Effector memory CD4-positive, alpha-beta T cell (primary cell): ENCODE data around the gene SENP6.
"Not testable (repeated sequence)": the region's sequence is repeated elsewhere in the genome, so short reads cannot be mapped to it uniquely, and the experiment has no call there.

Source experiments
- DNase-seq, 3 donors: peaks; one replicate each; pipeline ENCODE4 v3.0.0-alpha.2; 2020
- H3K27ac ChIP-seq: 2 replicates; pipeline ENCODE4 v1.7.0; 2013; ENCODE audit warnings: mild to moderate bottlenecking, low read length, moderate library complexity; ENCODE audit not compliant: insufficient read depth, poor library complexity, severe bottlenecking
- H3K27me3 ChIP-seq: replicated peaks from 2 replicates; pipeline ENCODE4 v1.7.0; 2013; ENCODE audit warnings: mild to moderate bottlenecking, low read length; ENCODE audit not compliant: insufficient read depth, control insufficient read depth, poor library complexity, severe bottlenecking
- H3K36me3 ChIP-seq: 2 replicates; pipeline ENCODE4 v1.7.0; 2013; ENCODE audit warnings: mild to moderate bottlenecking, low read length, moderate library complexity; ENCODE audit not compliant: control insufficient read depth, insufficient read depth
- H3K4me1 ChIP-seq: 2 replicates; pipeline ENCODE4 v1.7.0; 2013; ENCODE audit warnings: low read length, mild to moderate bottlenecking; ENCODE audit not compliant: control insufficient read depth, insufficient read depth, poor library complexity, severe bottlenecking
- H3K4me3 ChIP-seq: 2 replicates; pipeline ENCODE4 v1.7.0; 2013; ENCODE audit warnings: low read length, low read depth, mild to moderate bottlenecking; ENCODE audit not compliant: insufficient read depth, poor library complexity, severe bottlenecking
- H3K9me3 ChIP-seq: 2 replicates; pipeline ENCODE4 v1.7.0; 2013; ENCODE audit warnings: mild to moderate bottlenecking, low read length, moderate library complexity; ENCODE audit not compliant: control insufficient read depth

SENP6 gene

DNA sequence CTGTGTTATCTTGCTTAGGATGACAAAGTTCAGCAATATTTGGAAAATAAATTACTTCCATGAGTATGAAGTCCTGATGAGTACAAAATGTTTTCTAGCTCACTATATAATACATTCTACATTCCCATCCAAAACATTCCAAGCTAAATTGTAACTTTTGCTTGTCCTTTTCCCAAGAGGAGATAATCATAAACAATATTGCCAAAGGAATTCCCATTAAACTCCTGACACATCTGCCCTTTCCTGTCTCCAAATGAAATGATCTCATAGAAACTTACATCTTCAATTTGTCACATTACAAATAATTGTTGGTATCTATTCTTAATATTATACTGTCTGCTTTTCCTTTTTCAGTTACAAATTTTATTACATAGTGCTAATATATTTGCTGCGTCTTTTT, 20.4 kb upstream of the SENP6 start:
- Histone ChIP-seq H3K36me3 (no peaks in the 10 kb centered on the region), H3K27me3 (no peaks in the 10 kb centered on the region), H3K4me1 (no peaks in the 10 kb centered on the region), H3K4me3 (no peak overlapping the region), H3K27ac (no peak overlapping the region), H3K9me3 (no peaks in the 10 kb centered on the region)
- no peak for DNase-seq

DNA sequence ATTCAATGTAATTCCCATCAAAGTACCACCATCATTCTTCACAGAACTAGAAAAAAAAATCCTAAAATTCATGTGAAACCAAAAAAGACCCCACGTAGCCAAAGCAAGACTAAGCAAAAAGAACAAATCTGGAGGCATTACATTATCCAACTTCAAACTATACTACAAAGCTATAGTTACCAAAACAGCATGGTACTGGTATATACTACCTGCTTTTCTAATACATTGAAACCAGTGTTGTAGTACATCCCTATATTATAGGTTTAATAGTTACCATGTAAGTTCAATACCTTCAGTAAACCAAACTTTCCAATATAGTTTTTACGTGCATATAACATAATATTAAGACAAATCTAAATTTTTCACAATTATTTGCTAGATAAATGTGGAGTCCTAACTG, 17.1 kb upstream of the SENP6 start:
- DNase-seq, H3K9me3 ChIP-seq, H3K4me3 ChIP-seq, H3K27ac ChIP-seq, H3K27me3 ChIP-seq, H3K4me1 ChIP-seq, H3K36me3 ChIP-seq: not testable (repeated sequence)

DNA sequence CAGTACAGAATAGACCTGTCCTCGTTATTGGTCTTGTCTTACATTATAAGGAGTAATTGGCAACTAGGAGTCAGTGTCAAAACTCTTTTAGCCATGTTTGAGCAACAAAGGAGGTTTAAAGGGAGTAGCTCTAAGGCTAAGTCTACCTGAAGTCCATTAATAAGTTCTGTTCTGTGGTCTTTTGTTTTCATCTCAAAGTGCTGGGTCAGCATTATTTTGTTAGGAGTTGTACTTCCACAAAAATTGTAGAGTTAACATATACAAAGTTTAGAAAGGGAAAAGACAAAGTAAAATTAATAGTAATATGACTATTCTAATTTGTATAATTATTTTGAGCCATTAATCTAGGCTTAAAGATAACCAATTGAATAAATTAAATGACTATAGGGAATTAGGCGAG, 12.7 kb upstream of the SENP6 start:
- no peaks in the 10 kb centered on the region for H3K36me3 ChIP-seq
- H3K27ac ChIP-seq: no peak overlapping the region
- no peak overlapping the region for H3K4me3 ChIP-seq
- no peaks in the 10 kb centered on the region for H3K4me1 ChIP-seq
- H3K9me3 ChIP-seq: no peaks in the 10 kb centered on the region
- no peak for DNase-seq
- no peaks in the 10 kb centered on the region for H3K27me3 ChIP-seq

DNA sequence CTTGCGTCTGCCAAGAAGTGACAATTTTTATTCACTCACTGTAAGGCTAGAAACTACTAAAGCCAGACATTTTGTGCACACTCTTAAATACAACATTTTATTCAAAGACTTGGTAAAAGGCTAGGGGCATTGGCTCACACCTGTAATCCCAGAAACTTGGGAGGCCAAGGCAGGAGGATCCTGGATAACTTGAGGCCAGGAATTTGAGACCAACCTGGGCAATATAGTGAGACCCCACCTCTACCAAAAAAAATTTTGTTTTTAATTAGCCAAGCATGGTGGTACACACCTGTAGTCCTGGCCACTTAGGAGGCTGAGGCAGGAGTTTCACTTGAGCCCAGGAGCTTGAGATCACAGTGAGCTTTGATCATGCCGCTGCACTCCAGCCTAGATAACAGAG, 11.3 kb upstream of the SENP6 start:
- DNase-seq: no peak
- no peaks in the 10 kb centered on the region for H3K36me3 ChIP-seq
- no peaks in the 10 kb centered on the region for H3K27me3 ChIP-seq
- no peak overlapping the region for H3K4me3 ChIP-seq
- H3K27ac ChIP-seq: no peak overlapping the region
- no peaks in the 10 kb centered on the region for H3K4me1 ChIP-seq
- H3K9me3 ChIP-seq: no peaks in the 10 kb centered on the region

GRCh38 chr6:75596380-75596779, 5.3 kb upstream of the SENP6 start:
- H3K27me3 ChIP-seq, H3K4me3 ChIP-seq, H3K27ac ChIP-seq, DNase-seq, H3K9me3 ChIP-seq, H3K36me3 ChIP-seq, H3K4me1 ChIP-seq: not testable (repeated sequence)

GRCh38 chr6:75600768-75601167, 912 bp upstream of the SENP6 start:
- Histone ChIP-seq H3K27ac (peak overlapping the region; percentile 92), H3K27me3 (no peaks in the 10 kb centered on the region), H3K4me1 (peaks cover 19% of the 10 kb centered on the region), H3K9me3 (no peaks in the 10 kb centered on the region), H3K4me3 (peak overlapping the region; percentile 94), H3K36me3 (peaks cover 4% of the 10 kb centered on the region)
- DNase-seq: no peak

- Histone ChIP-seq H3K27ac (peak overlapping the region; percentile 92), H3K27me3 (no peaks in the 10 kb centered on the region), H3K9me3 (no peaks in the 10 kb centered on the region), H3K4me3 (peak overlapping the region; percentile 94), H3K36me3 (peaks cover 4% of the 10 kb centered on the region), H3K4me1 (peaks cover 23% of the 10 kb centered on the region)
- peak; percentile 25 to 45 (median 44) for DNase-seq
Measured at GRCh38 chr6:75602246-75603105, 796 bp downstream of the SENP6 start.

DNA sequence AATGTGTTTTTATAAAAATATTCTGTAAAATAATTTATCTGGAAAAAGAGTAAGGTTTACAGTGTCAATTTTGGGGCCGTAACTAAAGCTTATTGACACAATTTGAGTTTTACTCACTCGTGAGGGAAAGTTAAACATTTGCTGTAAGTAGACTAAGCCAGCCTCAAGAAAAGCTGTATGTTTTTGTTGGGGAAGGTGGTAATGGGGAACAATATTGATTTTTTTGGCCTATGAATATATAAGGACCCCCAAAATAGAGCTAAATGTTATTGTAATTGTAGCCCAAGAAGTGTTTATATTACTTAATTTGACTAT, 1.4 kb downstream of the SENP6 start:
- Histone ChIP-seq H3K4me1 (peaks cover 23% of the 10 kb centered on the region), H3K27me3 (no peaks in the 10 kb centered on the region), H3K27ac (peak overlapping the region; percentile 92)

DNA sequence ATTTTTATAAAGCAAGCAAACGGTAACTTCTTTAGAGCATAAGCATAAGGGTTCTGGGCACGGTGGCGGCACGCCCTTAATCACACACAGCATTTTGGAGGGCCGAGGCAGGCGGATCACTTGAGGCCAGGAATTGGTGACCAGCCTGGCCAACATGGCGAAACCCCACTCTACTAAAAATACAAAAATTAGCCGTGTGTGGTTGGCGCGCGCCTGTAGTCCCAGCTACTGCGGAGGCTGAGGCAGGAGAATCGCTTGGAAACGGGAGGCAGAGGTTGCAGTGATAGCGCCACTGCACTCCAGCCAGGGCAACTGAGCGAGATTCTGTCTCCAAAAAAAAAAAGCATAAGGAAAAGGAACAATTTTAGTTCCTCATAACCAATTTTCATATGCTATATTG, 2.6 kb downstream of the SENP6 start:
- peak overlapping the region; percentile 94 for H3K4me3 ChIP-seq
- peaks cover 26% of the 10 kb centered on the region for H3K4me1 ChIP-seq

More for the DNA sequence above, 1.4 kb downstream of the SENP6 start:
- DNase-seq: no peak
- H3K4me3 ChIP-seq: peak overlapping the region; percentile 94
- H3K36me3 ChIP-seq: peaks cover 4% of the 10 kb centered on the region
- no peaks in the 10 kb centered on the region for H3K9me3 ChIP-seq

DNA sequence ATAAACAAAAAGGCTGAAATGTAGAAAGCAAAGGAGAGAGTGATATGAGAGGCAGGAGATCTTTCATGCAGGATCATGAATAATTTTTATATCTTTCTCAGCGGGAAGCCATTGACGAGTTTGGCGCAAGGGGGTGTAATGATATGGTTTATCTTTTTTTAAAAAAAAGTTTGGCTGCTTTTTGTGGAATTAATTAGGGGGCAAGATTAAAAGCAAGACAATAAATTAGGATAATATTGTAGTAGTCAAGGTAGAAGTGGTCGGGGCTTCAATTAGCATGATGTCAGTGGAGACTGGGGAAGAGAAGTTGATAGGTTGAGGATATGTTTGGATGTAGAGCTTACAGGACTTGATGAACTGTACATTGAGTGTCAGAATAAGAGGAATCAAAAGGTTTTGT, 4.0 kb downstream of the SENP6 start:
- H3K4me1 ChIP-seq: peaks cover 35% of the 10 kb centered on the region

More for the DNA sequence above, 2.6 kb downstream of the SENP6 start:
- peaks cover 4% of the 10 kb centered on the region for H3K36me3 ChIP-seq
- no peak overlapping the region for H3K27ac ChIP-seq
- no peak for DNase-seq
- no peaks in the 10 kb centered on the region for H3K9me3 ChIP-seq
- no peaks in the 10 kb centered on the region for H3K27me3 ChIP-seq

More for the DNA sequence above, 4.0 kb downstream of the SENP6 start:
- H3K27ac ChIP-seq: no peak overlapping the region
- H3K36me3 ChIP-seq: peaks cover 4% of the 10 kb centered on the region
- no peak overlapping the region for H3K4me3 ChIP-seq
- DNase-seq: no peak
- no peaks in the 10 kb centered on the region for H3K9me3 ChIP-seq
- no peaks in the 10 kb centered on the region for H3K27me3 ChIP-seq
